Measurements from ENCODE around the gene NFAM1.
A peak's percentile ranks its signal among the peaks of the same experiment; 100 is the strongest.

Gene NFAM1

GRCh38 chr22:42379966-42380537, 52.2 kb downstream of the NFAM1 start:
- DNase-seq (ENCODE audit: insufficient read length, low spot score) (no peak), FAIRE-seq (no peak)
- no peak for TF ChIP-seq PAX5 (IDR thresholded peaks at IDR 0.05; ENCODE audit: insufficient read depth, low read length, severe bottlenecking)
- TF ChIP-seq POLR2AphosphoS5 (IDR thresholded peaks at IDR 0.05; ENCODE audit: low read depth, low read length) = no peak
- TF ChIP-seq TAF1 (IDR thresholded peaks at IDR 0.05; ENCODE audit: low read depth, low read length) = no peak
- no peak for TF ChIP-seq SPI1 (IDR thresholded peaks at IDR 0.05; ENCODE audit: low read depth, low read length)
- TF ChIP-seq POU2F2 (IDR thresholded peaks at IDR 0.05; ENCODE audit: low read depth, low read length) = no peak
- TF ChIP-seq POLR2A (IDR thresholded peaks at IDR 0.05; ENCODE audit: low read depth, low read length) = no peak

- FAIRE-seq (no peak), DNase-seq (ENCODE audit: insufficient read length, low spot score) (no peak)
- TF ChIP-seq SPI1 (IDR thresholded peaks at IDR 0.05; ENCODE audit: low read depth, low read length) = no peak
- TF ChIP-seq POLR2A (IDR thresholded peaks at IDR 0.05; ENCODE audit: low read depth, low read length) = no peak
- no peak for TF ChIP-seq POLR2AphosphoS5 (IDR thresholded peaks at IDR 0.05; ENCODE audit: low read depth, low read length)
- no peak for TF ChIP-seq PAX5 (IDR thresholded peaks at IDR 0.05; ENCODE audit: insufficient read depth, low read length, severe bottlenecking)
- no peak for TF ChIP-seq POU2F2 (IDR thresholded peaks at IDR 0.05; ENCODE audit: low read depth, low read length)
- no peak for TF ChIP-seq TAF1 (IDR thresholded peaks at IDR 0.05; ENCODE audit: low read depth, low read length)
Measured at GRCh38 chr22:42376711-42377554, 55.3 kb downstream of the NFAM1 start.

DNA sequence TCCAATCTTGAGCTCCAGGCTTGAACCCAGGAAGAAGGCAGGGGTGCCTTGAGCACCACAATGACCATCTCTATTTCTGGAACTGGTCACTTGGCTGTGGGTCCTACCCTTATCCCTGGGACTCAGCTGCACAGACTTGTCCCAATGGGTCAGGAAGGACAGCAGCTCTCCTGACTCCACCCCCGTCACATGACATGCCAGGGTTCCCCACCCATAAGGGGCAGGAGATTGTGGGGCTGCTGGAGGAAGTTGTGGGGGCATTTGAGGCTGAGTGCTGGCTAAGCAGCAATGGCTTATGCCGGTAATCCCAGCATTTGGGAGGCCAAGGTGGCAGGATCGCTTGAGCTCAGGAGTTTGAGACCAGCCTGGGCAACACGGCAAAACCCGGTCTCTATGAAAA, 56.2 kb downstream of the NFAM1 start:
- no peak for TF ChIP-seq POLR2A (IDR thresholded peaks at IDR 0.05; ENCODE audit: low read depth, low read length)
- no peak for TF ChIP-seq PAX5 (IDR thresholded peaks at IDR 0.05; ENCODE audit: insufficient read depth, low read length, severe bottlenecking)
- no peak for TF ChIP-seq SPI1 (IDR thresholded peaks at IDR 0.05; ENCODE audit: low read depth, low read length)
- no peak for TF ChIP-seq TAF1 (IDR thresholded peaks at IDR 0.05; ENCODE audit: low read depth, low read length)
- TF ChIP-seq POLR2AphosphoS5 (IDR thresholded peaks at IDR 0.05; ENCODE audit: low read depth, low read length) = no peak
- no peak for TF ChIP-seq POU2F2 (IDR thresholded peaks at IDR 0.05; ENCODE audit: low read depth, low read length)
- no peak for DNase-seq (ENCODE audit: insufficient read length, low spot score)
- no peak for FAIRE-seq

DNA sequence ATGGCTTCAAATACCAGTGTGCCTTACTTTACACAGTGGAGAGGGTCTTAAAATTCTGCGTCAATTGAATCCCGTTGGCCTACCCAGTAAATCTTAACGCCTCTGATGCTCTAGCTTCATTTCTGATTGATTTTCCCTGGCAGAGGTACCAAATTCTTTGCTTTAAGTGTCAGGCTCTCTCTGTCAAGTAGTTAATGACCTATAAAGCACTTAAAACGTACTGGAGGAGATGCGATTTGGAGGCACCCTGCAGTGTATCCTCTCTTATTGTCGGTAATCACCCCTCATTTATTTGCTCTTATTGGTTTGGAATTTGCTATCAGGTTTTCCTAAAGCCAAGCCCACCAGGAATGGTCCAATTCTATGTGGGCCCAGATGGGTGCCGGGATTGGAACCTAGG, 59.2 kb downstream of the NFAM1 start:
- FAIRE-seq (no peak), DNase-seq (ENCODE audit: insufficient read length, low spot score) (no peak)
- TF ChIP-seq TAF1 (IDR thresholded peaks at IDR 0.05; ENCODE audit: low read depth, low read length) = no peak
- no peak for TF ChIP-seq SPI1 (IDR thresholded peaks at IDR 0.05; ENCODE audit: low read depth, low read length)
- no peak for TF ChIP-seq POLR2AphosphoS5 (IDR thresholded peaks at IDR 0.05; ENCODE audit: low read depth, low read length)
- no peak for TF ChIP-seq POU2F2 (IDR thresholded peaks at IDR 0.05; ENCODE audit: low read depth, low read length)
- no peak for TF ChIP-seq POLR2A (IDR thresholded peaks at IDR 0.05; ENCODE audit: low read depth, low read length)
- no peak for TF ChIP-seq PAX5 (IDR thresholded peaks at IDR 0.05; ENCODE audit: insufficient read depth, low read length, severe bottlenecking)

DNA sequence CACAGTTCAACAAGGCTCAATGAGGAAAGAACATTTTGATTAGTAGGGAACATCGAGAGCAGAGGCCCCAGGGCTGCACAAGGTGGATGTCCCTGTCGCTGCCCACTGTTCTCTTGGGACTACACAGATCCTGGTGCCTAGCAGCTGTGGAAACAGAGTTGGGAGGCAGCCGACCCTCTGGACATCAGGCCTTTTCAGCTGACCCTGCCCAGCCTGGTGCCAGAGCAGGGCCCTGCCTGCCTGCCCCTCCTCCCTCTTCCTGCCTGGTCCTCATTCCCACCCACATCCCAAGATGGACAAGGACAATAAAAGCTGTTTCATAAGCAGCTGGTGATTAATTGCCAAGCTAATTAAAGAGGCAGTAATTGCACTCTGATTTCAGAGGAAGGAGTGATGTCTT, 60.7 kb downstream of the NFAM1 start:
- TF ChIP-seq POLR2AphosphoS5 (IDR thresholded peaks at IDR 0.05; ENCODE audit: low read depth, low read length) (no peak), TAF1 (IDR thresholded peaks at IDR 0.05; ENCODE audit: low read depth, low read length) (no peak), POU2F2 (IDR thresholded peaks at IDR 0.05; ENCODE audit: low read depth, low read length) (no peak), SPI1 (IDR thresholded peaks at IDR 0.05; ENCODE audit: low read depth, low read length) (no peak), POLR2A (IDR thresholded peaks at IDR 0.05; ENCODE audit: low read depth, low read length) (no peak), PAX5 (IDR thresholded peaks at IDR 0.05; ENCODE audit: insufficient read depth, low read length, severe bottlenecking) (no peak)
- FAIRE-seq (no peak), DNase-seq (ENCODE audit: insufficient read length, low spot score) (no peak)

GRCh38 chr22:42371099-42371498, 61.1 kb downstream of the NFAM1 start:
- TF ChIP-seq POLR2AphosphoS5 (IDR thresholded peaks at IDR 0.05; ENCODE audit: low read depth, low read length) (no peak), TAF1 (IDR thresholded peaks at IDR 0.05; ENCODE audit: low read depth, low read length) (no peak), PAX5 (IDR thresholded peaks at IDR 0.05; ENCODE audit: insufficient read depth, low read length, severe bottlenecking) (no peak), SPI1 (IDR thresholded peaks at IDR 0.05; ENCODE audit: low read depth, low read length) (no peak), POLR2A (IDR thresholded peaks at IDR 0.05; ENCODE audit: low read depth, low read length) (no peak), POU2F2 (IDR thresholded peaks at IDR 0.05; ENCODE audit: low read depth, low read length) (no peak)
- no peak for DNase-seq (ENCODE audit: insufficient read length, low spot score)
- FAIRE-seq = no peak

DNA sequence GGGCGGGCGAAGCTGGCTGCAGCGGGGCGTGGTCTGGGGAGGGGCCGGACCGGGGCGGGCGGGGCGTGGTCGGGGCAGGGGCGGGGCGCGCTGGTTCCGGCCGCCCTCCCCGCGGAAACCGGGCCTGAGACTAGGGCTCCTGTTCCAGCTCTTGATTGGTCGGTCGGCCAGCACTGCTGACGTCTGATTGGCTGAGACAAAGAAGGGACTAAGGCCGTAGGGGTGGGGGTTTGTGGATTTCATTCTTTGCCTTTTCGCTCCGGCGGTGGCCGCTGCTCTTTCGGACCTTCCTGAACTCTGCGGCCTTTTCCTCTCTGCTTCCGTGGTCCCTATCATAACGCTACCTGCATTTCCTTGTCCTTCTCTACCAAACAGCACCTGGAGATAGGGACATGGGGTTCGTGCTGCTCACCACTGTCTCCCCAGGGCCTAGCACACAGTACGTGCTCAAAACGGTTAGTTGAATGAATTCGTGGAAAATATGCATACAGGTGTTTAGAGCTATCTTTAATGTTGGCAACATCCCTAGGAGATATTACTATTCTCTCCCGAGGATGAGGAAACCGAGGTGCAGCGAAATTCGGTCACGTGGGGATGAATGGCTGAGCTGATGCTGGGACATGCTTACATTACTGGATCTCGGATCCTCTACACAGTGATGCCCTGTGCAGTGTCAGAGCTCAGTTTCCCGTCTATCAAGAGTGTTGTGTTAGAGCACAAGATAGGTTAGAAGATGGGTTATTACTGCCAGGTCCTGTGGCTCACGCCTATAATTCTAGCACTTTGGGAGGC, 62.8 kb downstream of the NFAM1 start:
- FAIRE-seq = peak; percentile 95
- TF ChIP-seq TAF1 (IDR thresholded peaks at IDR 0.05; ENCODE audit: low read depth, low read length) (no peak), POU2F2 (IDR thresholded peaks at IDR 0.05; ENCODE audit: low read depth, low read length) (no peak), PAX5 (IDR thresholded peaks at IDR 0.05; ENCODE audit: insufficient read depth, low read length, severe bottlenecking) (no peak), POLR2AphosphoS5 (IDR thresholded peaks at IDR 0.05; ENCODE audit: low read depth, low read length) (no peak)
- peak; percentile 94 for DNase-seq (ENCODE audit: insufficient read length, low spot score)

- TF ChIP-seq POLR2AphosphoS5 (IDR thresholded peaks at IDR 0.05; ENCODE audit: low read depth, low read length) = no peak
- no peak for TF ChIP-seq POU2F2 (IDR thresholded peaks at IDR 0.05; ENCODE audit: low read depth, low read length)
- no peak for TF ChIP-seq PAX5 (IDR thresholded peaks at IDR 0.05; ENCODE audit: insufficient read depth, low read length, severe bottlenecking)
- no peak for TF ChIP-seq TAF1 (IDR thresholded peaks at IDR 0.05; ENCODE audit: low read depth, low read length)
- no peak for TF ChIP-seq POLR2A (IDR thresholded peaks at IDR 0.05; ENCODE audit: low read depth, low read length)
- no peak for TF ChIP-seq SPI1 (IDR thresholded peaks at IDR 0.05; ENCODE audit: low read depth, low read length)
- DNase-seq (ENCODE audit: insufficient read length, low spot score) = no peak
- peak; percentile 77 for FAIRE-seq
Measured at GRCh38 chr22:42368379-42369249, 63.6 kb downstream of the NFAM1 start.
